Motor neuron (in vitro differentiated cells): ENCODE results near the gene CASKIN1. TPM values are rescaled to one million over a fixed set of nuclear protein-coding genes. Genes with fewer than 3 reads are reported as not detected.

Experiments used
- ATAC-seq, 8 experiments: fragments of 200-7000 bp; cut with Tn5 transposase; replicated peaks in 6 of 8; 2 replicates each; pipeline ENCODE4 v1.8.0; 2021; ENCODE audit warnings: mild to moderate bottlenecking in 8 of 8, moderate library complexity in 8 of 8
- H3K27ac ChIP-seq, 2 donors: fragments of 250-450 bp; sonication (Bioruptor Pico); 2 replicates each; pipeline ENCODE4 v1.9.0; 2021; ENCODE audit warnings: antibody characterized with exemption in 2 of 2, mild to moderate bottlenecking in 2 of 2, moderate library complexity in 1 of 2
- H3K4me1 ChIP-seq, 2 donors: fragments of 250-450 bp; sonication (Bioruptor Pico); replicated peaks in 1 of 2; 2 replicates each; pipeline ENCODE4 v1.6.1; 2021; ENCODE audit warnings: antibody characterized with exemption in 2 of 2, mild to moderate bottlenecking in 2 of 2, moderate library complexity in 1 of 2
- H3K4me3 ChIP-seq, 5 donors: fragments of 250-450 bp; sonication (Bioruptor Pico); 2 replicates each; pipeline ENCODE4 v1.9.0; 2021; ENCODE audit warnings: antibody characterized with exemption in 5 of 5, mild to moderate bottlenecking in 5 of 5, moderate library complexity in 4 of 5
- WGBS, 10 experiments: fragments of 450-650 bp; shearing (Covaris generic); methylation state at CpG; one replicate each; pipeline ENCODE4 v1.0.0; 2022; 5-methylcytosine and 5-hydroxymethylcytosine counted together
- in situ Hi-C, 9 experiments: fragments of 400-800 bp; cut with MboI; loops; one replicate each; pipeline ENCODE4 v1.15.0; 2021; ENCODE audit warnings: low sequenced_read_pairs in 9 of 9, low pct_unique_long_range_greater_than_20kb in 2 of 9; ENCODE audit not compliant: unreplicated experiment in 9 of 9
- total RNA-seq, 8 experiments: library from RNA; unstranded; fragments of 300-600 nt; gene quantifications; 2 replicates each; pipeline versions ENCODE4 v1.2.3 to v1.2.4, GENCODE V29; 2022

The CASKIN1 gene
- total RNA-seq, 8 experiments from 2014 or later = 0.61 to 12.2 (median 6.0) TPM

GRCh38 chr16:2170587-2171435, 25.6 kb downstream of the CASKIN1 start:
- WGBS, 10 experiments = 83% methylated on average over 1 of the region's 47 CpGs; no CpG with 5 or more reads in 9 of the 10 experiments
- Histone ChIP-seq H3K4me3 (no peak overlapping the region), H3K4me1 (no peaks in the 10 kb centered on the region), H3K27ac (no peak overlapping the region)
- in situ Hi-C loops = no loop called here
- peak in 1 of 8 experiments; percentile 2 for ATAC-seq

- H3K27ac ChIP-seq = no peak overlapping the region
- H3K4me1 ChIP-seq = no peaks in the 10 kb centered on the region
- no peak for ATAC-seq
- 80% methylated on average over 2 of the region's 18 CpGs; no CpG with 5 or more reads in 9 of the 10 experiments for WGBS, 10 experiments
- no peak overlapping the region for H3K4me3 ChIP-seq
- in situ Hi-C loops = no loop called here
Observed at GRCh38 chr16:2170080-2170479, 26.3 kb downstream of the CASKIN1 start.

GRCh38 chr16:2167068-2167638, 29.3 kb downstream of the CASKIN1 start:
- in situ Hi-C loops = no loop called here
- ATAC-seq = no peak
- H3K4me1 ChIP-seq = no peaks in the 10 kb centered on the region
- no peak overlapping the region for H3K4me3 ChIP-seq
- 80 to 100% (median 96%) methylated on average over 3 to 8 of the region's 18 CpGs; no CpG with 5 or more reads in 5 of the 10 experiments for WGBS, 10 experiments
- H3K27ac ChIP-seq = no peak overlapping the region

GRCh38 chr16:2166263-2167067, 29.9 kb downstream of the CASKIN1 start:
- in situ Hi-C loops = no loop called here
- Histone ChIP-seq H3K4me1 (peaks cover 0 to 2% of the 10 kb centered on the region in 2 donors), H3K4me3 (no peak overlapping the region), H3K27ac (no peak overlapping the region)
- WGBS, 10 experiments = 84 to 100% (median 100%) methylated on average over 1 to 13 of the region's 17 CpGs; no CpG with 5 or more reads in 3 of the 10 experiments
- no peak for ATAC-seq

GRCh38 chr16:2165861-2166260, 30.5 kb downstream of the CASKIN1 start:
- Histone ChIP-seq H3K4me1 (peaks cover under 1 to 6% of the 10 kb centered on the region in 2 donors), H3K4me3 (no peak overlapping the region), H3K27ac (no peak overlapping the region)
- in situ Hi-C loops = no loop called here
- no peak for ATAC-seq
- 89 to 100% (median 100%) methylated on average over 2 to 6 of the region's 12 CpGs; no CpG with 5 or more reads in 5 of the 10 experiments for WGBS, 10 experiments

- no peak overlapping the region for H3K27ac ChIP-seq
- WGBS, 10 experiments = 93 to 95% methylated on average over 4 to 5 of the region's 26 CpGs; no CpG with 5 or more reads in 8 of the 10 experiments
- peaks cover 21 to 28% of the 10 kb centered on the region in 2 donors for H3K4me1 ChIP-seq
- H3K4me3 ChIP-seq = no peak overlapping the region
- peak in 1 of 8 experiments; percentile 4 for ATAC-seq
- in situ Hi-C loops = no loop called here
Observed at GRCh38 chr16:2163211-2163881, 33.1 kb downstream of the CASKIN1 start.

GRCh38 chr16:2162676-2163118, 33.7 kb downstream of the CASKIN1 start:
- peaks cover 21 to 28% of the 10 kb centered on the region in 2 donors for H3K4me1 ChIP-seq
- H3K4me3 ChIP-seq = no peak overlapping the region
- in situ Hi-C loops = no loop called here
- no peak overlapping the region for H3K27ac ChIP-seq
- peak in 4 of 8 experiments; percentile 5 to 34 (median 12) for ATAC-seq
- 40 to 83% (median 80%) methylated on average over 1 to 6 of the region's 13 CpGs; no CpG with 5 or more reads in 7 of the 10 experiments for WGBS, 10 experiments

- ATAC-seq = no peak
- WGBS, 10 experiments = 100% methylated on average over 1 of the region's 10 CpGs; no CpG with 5 or more reads in 8 of the 10 experiments
- H3K4me1 ChIP-seq = peaks cover 21 to 29% of the 10 kb centered on the region in 2 donors
- in situ Hi-C loops = no loop called here
- H3K4me3 ChIP-seq = no peak overlapping the region
- no peak overlapping the region for H3K27ac ChIP-seq
Observed at GRCh38 chr16:2161911-2162310, 34.5 kb downstream of the CASKIN1 start.

GRCh38 chr16:2160915-2161551, 35.4 kb downstream of the CASKIN1 start:
- peak in 6 of 8 experiments; percentile 8 to 44 (median 22) for ATAC-seq
- in situ Hi-C loops = no loop called here
- WGBS, 10 experiments = no CpG with 5 or more reads among the region's 20 CpGs
- H3K27ac ChIP-seq = peak overlapping the region in 1 of 2 donors; percentile 35
- no peak overlapping the region for H3K4me3 ChIP-seq
- peaks cover 21 to 32% of the 10 kb centered on the region in 2 donors for H3K4me1 ChIP-seq

GRCh38 chr16:2159175-2159838, 37.1 kb downstream of the CASKIN1 start:
- H3K4me1 ChIP-seq = peaks cover 23 to 34% of the 10 kb centered on the region in 2 donors
- peak overlapping the region in 3 of 5 donors; percentile 3 to 16 (median 16) for H3K4me3 ChIP-seq
- in situ Hi-C loops = no loop called here
- H3K27ac ChIP-seq = peak overlapping the region; percentile 26 to 44
- ATAC-seq = peak; percentile 1 to 27 (median 7)
- no CpG with 5 or more reads among the region's 24 CpGs for WGBS, 10 experiments

GRCh38 chr16:2158262-2158638, 38.2 kb downstream of the CASKIN1 start:
- 90 to 100% (median 100%) methylated on average over 2 to 10 of the region's 15 CpGs; no CpG with 5 or more reads in 7 of the 10 experiments for WGBS, 10 experiments
- Histone ChIP-seq H3K4me1 (peaks cover 32 to 45% of the 10 kb centered on the region in 2 donors), H3K4me3 (no peak overlapping the region), H3K27ac (no peak overlapping the region)
- no peak for ATAC-seq
- in situ Hi-C loops = no loop called here
